ENCODE measurements around the gene PLA2G4E. TPM values are rescaled to one million over a fixed set of nuclear protein-coding genes. Genes with fewer than 3 reads are reported as not detected.

Gene PLA2G4E
- total RNA-seq, 1 experiment from 2014 or later = not detected

DNA sequence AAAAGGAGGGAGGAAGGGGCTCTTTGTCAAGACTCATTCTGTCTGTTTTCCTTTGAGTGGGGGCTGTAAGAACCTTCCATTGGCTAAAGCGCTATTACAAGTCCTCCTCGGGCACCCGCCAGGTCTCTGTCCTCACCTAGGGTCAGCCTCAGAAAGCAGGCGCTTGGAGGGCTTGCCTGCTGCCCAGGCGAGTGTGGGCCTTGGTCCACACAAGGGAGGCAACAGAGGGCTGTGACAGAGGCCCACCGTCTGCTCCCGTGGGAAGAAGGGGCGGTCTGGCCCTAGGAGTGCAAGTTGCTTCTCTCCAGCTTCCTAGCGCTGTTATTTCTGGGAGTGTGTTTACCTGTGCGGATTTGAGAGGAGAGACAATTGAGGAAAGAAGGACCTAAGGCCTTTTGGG, 24.5 kb downstream of the PLA2G4E start:
- no peak for DNase-seq (ENCODE audit: low read depth, low spot score)
- TF ChIP-seq, protein P1, sequence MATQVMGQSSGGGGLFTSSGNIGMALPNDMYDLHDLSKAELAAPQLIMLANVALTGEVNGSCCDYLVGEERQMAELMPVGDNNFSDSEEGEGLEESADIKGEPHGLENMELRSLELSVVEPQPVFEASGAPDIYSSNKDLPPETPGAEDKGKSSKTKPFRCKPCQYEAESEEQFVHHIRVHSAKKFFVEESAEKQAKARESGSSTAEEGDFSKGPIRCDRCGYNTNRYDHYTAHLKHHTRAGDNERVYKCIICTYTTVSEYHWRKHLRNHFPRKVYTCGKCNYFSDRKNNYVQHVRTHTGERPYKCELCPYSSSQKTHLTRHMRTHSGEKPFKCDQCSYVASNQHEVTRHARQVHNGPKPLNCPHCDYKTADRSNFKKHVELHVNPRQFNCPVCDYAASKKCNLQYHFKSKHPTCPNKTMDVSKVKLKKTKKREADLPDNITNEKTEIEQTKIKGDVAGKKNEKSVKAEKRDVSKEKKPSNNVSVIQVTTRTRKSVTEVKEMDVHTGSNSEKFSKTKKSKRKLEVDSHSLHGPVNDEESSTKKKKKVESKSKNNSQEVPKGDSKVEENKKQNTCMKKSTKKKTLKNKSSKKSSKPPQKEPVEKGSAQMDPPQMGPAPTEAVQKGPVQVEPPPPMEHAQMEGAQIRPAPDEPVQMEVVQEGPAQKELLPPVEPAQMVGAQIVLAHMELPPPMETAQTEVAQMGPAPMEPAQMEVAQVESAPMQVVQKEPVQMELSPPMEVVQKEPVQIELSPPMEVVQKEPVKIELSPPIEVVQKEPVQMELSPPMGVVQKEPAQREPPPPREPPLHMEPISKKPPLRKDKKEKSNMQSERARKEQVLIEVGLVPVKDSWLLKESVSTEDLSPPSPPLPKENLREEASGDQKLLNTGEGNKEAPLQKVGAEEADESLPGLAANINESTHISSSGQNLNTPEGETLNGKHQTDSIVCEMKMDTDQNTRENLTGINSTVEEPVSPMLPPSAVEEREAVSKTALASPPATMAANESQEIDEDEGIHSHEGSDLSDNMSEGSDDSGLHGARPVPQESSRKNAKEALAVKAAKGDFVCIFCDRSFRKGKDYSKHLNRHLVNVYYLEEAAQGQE (IDR thresholded peaks at IDR 0.05; ENCODE audit: insufficient read depth in 1 of 2, low read depth in 2 of 2, low read length in 1 of 2) = no peak
- no peak for TF ChIP-seq SIN3A (IDR thresholded peaks at IDR 0.05; ENCODE audit: borderline replicate concordance, insufficient read depth, low read depth, low read length)
- no peak for TF ChIP-seq POLR2AphosphoS5 (IDR thresholded peaks at IDR 0.05; ENCODE audit: low read depth, low read length)
- TF ChIP-seq TCF7L2 (IDR thresholded peaks at IDR 0.05; ENCODE audit: low read depth, low read length) = no peak
- TF ChIP-seq, protein P2, sequence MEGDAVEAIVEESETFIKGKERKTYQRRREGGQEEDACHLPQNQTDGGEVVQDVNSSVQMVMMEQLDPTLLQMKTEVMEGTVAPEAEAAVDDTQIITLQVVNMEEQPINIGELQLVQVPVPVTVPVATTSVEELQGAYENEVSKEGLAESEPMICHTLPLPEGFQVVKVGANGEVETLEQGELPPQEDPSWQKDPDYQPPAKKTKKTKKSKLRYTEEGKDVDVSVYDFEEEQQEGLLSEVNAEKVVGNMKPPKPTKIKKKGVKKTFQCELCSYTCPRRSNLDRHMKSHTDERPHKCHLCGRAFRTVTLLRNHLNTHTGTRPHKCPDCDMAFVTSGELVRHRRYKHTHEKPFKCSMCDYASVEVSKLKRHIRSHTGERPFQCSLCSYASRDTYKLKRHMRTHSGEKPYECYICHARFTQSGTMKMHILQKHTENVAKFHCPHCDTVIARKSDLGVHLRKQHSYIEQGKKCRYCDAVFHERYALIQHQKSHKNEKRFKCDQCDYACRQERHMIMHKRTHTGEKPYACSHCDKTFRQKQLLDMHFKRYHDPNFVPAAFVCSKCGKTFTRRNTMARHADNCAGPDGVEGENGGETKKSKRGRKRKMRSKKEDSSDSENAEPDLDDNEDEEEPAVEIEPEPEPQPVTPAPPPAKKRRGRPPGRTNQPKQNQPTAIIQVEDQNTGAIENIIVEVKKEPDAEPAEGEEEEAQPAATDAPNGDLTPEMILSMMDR (IDR thresholded peaks at IDR 0.05) = no peak
- H3K27ac ChIP-seq (ENCODE audit: low read length) = no peak overlapping the region
- no peaks in the 10 kb centered on the region for H3K4me1 ChIP-seq (ENCODE audit: control insufficient read depth, insufficient read depth, low read length)
- no peaks in the 10 kb centered on the region for H3K36me3 ChIP-seq (ENCODE audit: control insufficient read depth, insufficient read depth, low read length)
- intact Hi-C loops (cut with micrococcal nuclease; ENCODE audit: unreplicated experiment) (no loop called here), in situ Hi-C loops (cut with HindIII; ENCODE audit: low pct_unique_long_range_greater_than_20kb, low sequenced_read_pairs) (loop anchor here (5.0 kb wide), 1 partner anchor 56 kb away; no protein-coding TSS in a partner anchor)
- H3K27me3 ChIP-seq (ENCODE audit: control insufficient read depth, insufficient read depth, low read length) = no peaks in the 10 kb centered on the region; the same call in 1 of the 2 replicates
- CTCF ChIA-PET = no interaction called here
- ATAC-seq = no peak
- no TSS peak for BruUV-seq (replicated peaks)
- POLR2A ChIA-PET = no interaction called here
- no peaks in the 10 kb centered on the region for H3K9me3 ChIP-seq (ENCODE audit: control insufficient read depth, insufficient read depth, low read depth, low read length)
- H3K4me3 ChIP-seq (ENCODE audit: low read depth in 2 of 2, low read length in 2 of 2) = no peak overlapping the region

DNA sequence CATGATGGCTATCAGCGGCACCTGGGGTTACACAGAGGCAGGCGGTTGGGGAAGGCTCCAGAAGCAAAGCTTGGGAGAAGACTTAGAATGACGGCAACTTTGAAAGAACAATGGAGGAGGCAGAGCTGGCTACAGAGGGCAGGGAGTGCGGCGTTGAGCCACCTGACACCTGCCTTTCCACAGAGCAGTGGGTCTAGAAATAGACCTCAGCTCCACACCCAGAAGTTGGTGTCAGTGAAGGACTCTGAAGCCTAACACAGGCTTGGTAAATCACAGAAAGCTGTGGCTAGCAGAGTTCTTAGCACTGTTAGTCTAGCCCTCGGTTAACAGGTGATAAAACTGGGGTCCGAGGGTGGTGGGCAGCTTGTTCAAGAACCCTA, 25.4 kb downstream of the PLA2G4E start:
- DNase-seq (ENCODE audit: low read depth, low spot score) (no peak), ATAC-seq (no peak)
- in situ Hi-C loops (cut with HindIII; ENCODE audit: low pct_unique_long_range_greater_than_20kb, low sequenced_read_pairs) = loop anchor here (5.0 kb wide), 1 partner anchor 57 kb away; no protein-coding TSS in a partner anchor
- intact Hi-C loops (cut with micrococcal nuclease; ENCODE audit: unreplicated experiment) = no loop called here
- H3K36me3 ChIP-seq (ENCODE audit: control insufficient read depth, insufficient read depth, low read length) = no peaks in the 10 kb centered on the region
- POLR2A ChIA-PET = no interaction called here
- no TSS peak for BruUV-seq (replicated peaks)
- CTCF ChIA-PET = no interaction called here
- H3K27me3 ChIP-seq (ENCODE audit: control insufficient read depth, insufficient read depth, low read length) = no peaks in the 10 kb centered on the region; the same call in 1 of the 2 replicates
- H3K9me3 ChIP-seq (ENCODE audit: control insufficient read depth, insufficient read depth, low read depth, low read length) = no peaks in the 10 kb centered on the region
- no peak overlapping the region for H3K27ac ChIP-seq (ENCODE audit: low read length)
- TF ChIP-seq, protein P1 (IDR thresholded peaks at IDR 0.05; ENCODE audit: insufficient read depth in 1 of 2, low read depth in 2 of 2, low read length in 1 of 2) = no peak
- TF ChIP-seq, protein P2 (IDR thresholded peaks at IDR 0.05) = no peak
- TF ChIP-seq TCF7L2 (IDR thresholded peaks at IDR 0.05; ENCODE audit: low read depth, low read length) = no peak
- TF ChIP-seq POLR2AphosphoS5 (IDR thresholded peaks at IDR 0.05; ENCODE audit: low read depth, low read length) = no peak
- TF ChIP-seq SIN3A (IDR thresholded peaks at IDR 0.05; ENCODE audit: borderline replicate concordance, insufficient read depth, low read depth, low read length) = no peak
- H3K4me3 ChIP-seq (ENCODE audit: low read depth in 2 of 2, low read length in 2 of 2) = no peak overlapping the region
- no peaks in the 10 kb centered on the region for H3K4me1 ChIP-seq (ENCODE audit: control insufficient read depth, insufficient read depth, low read length)
